SKM-1 treated with dmso at 0.1 percent for 144 hours (cell line): Measurements from ENCODE around the gene TOP3A.

Experiments used
- DNase-seq: peaks from one replicate; lab custom pipeline; 2025; ENCODE audit not compliant: unreplicated experiment; lab: John Stamatoyannopoulos, UW

TOP3A gene

DNA sequence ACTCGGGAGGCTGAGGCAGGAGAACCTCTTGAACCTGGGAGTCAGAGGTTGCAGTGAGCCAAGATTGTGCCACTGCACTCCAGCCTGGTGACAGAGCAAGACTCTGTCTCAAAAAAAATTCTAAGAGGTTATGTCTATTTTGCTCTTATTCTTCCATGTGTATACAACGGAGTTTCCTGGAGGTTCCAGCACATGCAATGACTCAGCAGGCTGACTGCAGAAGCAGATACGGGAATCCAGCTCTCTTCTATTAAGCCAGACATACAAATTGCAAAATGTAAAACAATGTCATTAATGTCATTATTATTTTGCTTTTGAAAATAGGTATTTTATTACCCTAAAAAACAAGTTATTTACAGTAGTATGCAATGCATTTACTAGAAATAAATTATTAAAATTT lies 35.9 kb downstream of the TOP3A start:
- DNase-seq = no peak

- no peak for DNase-seq
These were observed 37.7 kb downstream of the TOP3A start for GRCh38 chr17:18277076-18277475.

- DNase-seq = no peak
These were observed 44.5 kb downstream of the TOP3A start for GRCh38 chr17:18270046-18270931.

DNA sequence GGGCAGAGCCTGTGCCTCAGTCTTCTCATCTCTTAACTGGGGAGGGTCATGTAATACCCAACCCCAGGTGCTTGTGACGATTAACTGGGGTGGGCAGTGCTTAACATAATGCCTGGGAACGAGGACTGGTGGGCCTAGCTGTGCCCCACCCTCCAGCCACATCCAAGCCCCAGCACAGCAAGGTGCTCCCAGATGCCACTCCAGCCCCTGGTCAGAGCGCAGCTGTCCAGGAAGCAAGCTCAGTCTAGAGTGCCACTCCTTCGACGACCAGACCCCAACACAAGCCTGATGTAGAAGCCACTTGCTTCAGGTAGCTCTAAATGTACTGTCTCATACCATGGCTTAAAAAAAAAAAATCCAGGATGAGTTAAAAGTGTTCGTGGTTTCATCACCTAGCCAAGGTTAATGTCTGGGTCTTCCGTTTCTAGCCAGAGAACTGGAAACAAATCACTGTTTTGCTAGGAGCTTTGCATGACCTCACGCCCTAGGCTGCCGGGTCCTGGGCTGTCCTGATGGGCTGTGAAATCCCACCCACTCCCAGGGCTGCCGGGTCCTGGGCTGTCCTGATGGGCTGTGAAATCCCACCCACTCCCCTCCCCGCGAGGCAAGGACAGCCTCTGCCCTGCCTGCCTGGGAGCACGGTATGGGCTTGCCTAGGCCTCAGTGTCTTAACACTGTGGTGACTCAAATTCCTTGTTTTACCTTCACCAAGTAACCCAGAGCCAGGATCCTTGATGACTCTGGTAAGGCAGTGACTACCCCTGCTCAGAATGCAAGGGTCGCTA lies 46.7 kb downstream of the TOP3A start:
- DNase-seq = no peak

GRCh38 chr17:18267366-18267765 lies 47.4 kb downstream of the TOP3A start:
- no peak for DNase-seq

GRCh38 chr17:18263885-18264682 lies 50.7 kb downstream of the TOP3A start:
- DNase-seq = no peak

DNA sequence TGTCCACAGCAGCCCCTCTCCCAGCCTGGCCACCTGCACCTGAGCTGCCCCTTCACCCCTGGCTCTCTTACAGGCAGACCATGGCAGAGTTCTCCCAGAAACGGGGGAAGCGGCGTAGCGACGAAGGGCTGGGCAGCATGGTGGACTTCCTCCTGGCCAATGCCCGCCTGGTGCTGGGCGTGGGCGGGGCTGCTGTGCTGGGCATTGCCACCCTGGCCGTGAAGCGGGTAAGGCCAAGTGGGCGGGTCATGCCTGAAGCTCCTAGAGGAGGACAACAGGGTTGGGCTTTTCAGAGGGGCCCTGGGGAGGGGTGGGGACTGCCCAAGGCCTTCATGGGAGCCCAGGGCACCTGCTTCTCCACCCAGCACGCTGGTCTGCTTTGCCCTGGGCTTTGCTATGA lies 52.2 kb downstream of the TOP3A start:
- DNase-seq = no peak

DNA sequence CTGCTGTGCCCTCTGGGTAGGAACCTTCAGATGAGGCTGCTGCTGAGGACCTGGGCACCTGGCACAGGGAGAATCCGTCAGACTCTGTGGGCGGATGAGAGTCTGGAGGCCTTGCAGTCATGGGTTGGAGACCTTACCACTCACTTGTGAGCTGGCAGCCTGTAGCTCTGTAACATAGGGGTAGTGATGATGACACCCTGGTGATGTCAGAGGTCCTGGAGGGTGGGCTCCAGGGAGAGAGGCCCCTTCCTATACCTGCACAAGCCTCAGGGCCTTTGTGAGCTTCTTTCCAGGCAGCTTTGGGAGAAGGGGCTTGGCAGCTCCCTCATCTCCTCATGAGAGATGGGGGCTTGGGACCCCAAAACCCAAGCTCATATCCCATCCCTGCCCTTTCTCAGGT lies 52.7 kb downstream of the TOP3A start:
- no peak for DNase-seq

GRCh38 chr17:18261659-18262058 lies 53.1 kb downstream of the TOP3A start:
- DNase-seq = no peak

GRCh38 chr17:18261146-18261515 lies 53.7 kb downstream of the TOP3A start:
- no peak for DNase-seq

- peak; percentile 87 for DNase-seq
These were observed 54.3 kb downstream of the TOP3A start, which contains the start of gene MIEF2 for GRCh38 chr17:18260332-18261145. TSS of gene MIEF2 (plus strand) at chr17:18260662. CDS start at chr17:18262721, 2,059 bp downstream.

- DNase-seq = no peak
These were observed 55.0 kb downstream of the TOP3A start for GRCh38 chr17:18259621-18260331.

DNA sequence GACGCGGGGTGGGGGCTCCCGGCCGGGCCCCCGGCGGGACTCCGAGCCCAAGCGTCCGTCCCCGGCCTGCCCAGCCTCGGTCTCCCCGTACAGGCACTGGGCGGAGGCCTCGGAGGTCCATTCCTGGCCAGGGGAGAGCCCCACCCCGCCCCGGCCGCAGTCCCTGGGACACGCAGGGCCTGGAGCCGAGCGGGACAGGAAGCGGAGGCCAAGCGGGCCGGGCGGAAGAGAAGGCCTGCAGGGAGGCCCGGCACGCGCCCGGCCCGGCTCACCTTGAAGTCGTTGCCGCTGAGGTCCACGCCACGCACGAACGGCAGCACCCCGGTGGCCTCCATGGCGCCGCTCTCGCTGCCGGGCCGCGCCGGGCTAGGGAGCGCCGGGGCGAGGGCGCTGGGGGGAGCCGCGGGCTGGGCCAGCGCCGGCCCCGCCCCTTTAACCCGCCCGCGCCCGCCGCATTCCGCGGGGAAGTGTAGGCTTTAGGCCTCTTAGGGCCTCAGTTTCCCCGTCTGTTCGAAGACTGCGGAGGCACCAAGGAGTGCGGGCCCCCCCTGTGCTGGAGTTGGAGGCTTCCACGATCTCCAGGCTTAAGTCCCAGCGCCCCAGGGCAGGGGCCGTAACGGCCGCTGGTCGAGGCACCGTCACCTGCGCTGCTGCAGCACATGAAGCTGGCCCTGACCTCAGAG lies 56.3 kb downstream of the TOP3A start, which contains the start of gene FLII:
TSS of gene FLII (minus strand) at position 383 of the 683 bp plus-strand sequence. CDS start at position 335, 48 bp downstream.
- no peak for DNase-seq

GRCh38 chr17:18257982-18258355 lies 56.8 kb downstream of the TOP3A start:
- peak; percentile 52 for DNase-seq

- no peak for DNase-seq
These were observed 57.4 kb downstream of the TOP3A start for GRCh38 chr17:18257268-18257981.

DNA sequence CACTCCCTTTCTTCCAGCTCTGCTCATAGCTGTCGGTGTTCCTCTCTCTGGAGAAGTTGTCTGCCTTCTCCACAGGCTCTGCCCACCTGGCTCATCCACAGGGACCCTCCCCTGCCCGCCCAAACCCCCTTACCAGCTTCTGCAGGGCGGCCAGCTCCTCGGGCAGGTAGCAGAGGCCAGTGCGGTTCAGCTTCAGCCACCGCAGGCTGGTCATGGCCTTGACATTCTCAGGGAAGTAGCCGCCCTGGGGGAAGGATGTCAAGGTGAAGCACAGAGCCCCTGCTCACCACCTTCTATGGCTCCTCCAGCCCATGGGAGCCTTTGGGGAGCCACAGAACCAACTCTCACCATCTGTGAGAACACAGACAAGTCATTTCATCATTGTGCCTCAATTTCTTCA lies 58.0 kb downstream of the TOP3A start:
- no peak for DNase-seq

- DNase-seq = no peak
These were observed 58.4 kb downstream of the TOP3A start for GRCh38 chr17:18256351-18256750.

DNA sequence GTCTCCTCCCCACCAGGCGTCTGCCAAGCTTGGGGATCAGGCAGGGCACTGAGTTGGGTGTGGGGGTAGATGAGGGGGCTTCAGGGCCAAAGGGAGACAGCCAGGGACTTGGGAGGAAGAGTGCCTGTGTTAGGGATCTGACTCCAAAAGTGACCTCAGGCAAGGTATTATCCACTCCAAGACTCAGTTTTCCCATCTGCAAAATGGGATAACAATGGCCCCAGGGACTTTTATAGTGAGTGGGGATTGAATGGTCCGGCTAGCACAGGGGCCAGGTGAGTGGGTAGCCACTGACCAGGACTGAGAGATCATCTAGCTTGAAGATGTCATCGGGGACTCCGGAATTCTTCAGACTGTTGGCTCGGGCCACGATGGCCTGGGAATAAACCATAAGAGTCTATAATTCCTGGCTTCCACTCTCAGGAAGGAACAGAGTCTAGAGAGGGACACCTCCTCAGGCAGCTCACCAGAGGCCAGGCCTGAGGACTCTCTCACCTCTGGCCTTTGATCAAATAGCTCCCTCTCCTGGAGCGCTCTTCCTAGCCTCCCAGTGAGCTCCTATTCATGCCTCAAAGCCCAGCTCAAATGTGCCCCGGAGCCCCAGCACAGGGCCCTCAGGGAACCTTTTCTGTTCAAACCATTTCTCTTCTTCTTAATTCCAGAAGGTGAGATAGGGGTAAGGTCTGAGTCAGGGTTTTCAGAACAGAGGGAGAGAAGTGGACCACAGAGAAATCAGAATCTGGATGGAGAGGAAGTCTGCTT lies 59.7 kb downstream of the TOP3A start:
- DNase-seq = no peak
